ENCODE measurements around the gene SNX5. TPM values are rescaled to one million over a fixed set of nuclear protein-coding genes. Genes with fewer than 3 reads are reported as not detected.
A peak's percentile ranks its signal among the peaks of the same experiment; 100 is the strongest.

The SNX5 gene
- total and polyA plus RNA-seq, 2 of the 13 experiments (the other 11 are each of a cell fraction or from before 2014, with no cell fraction given), result 664 to 1,040 TPM

GRCh38 chr20:17939622-17940223, 28.9 kb downstream of the SNX5 start (continued):
- TF ChIP-seq PBX3 (CRISPR knock-in tag; IDR thresholded peaks at IDR 0.05; ENCODE audit: borderline replicate concordance) (peak; percentile 60; the same call in 1 of the 2 replicates), ELK4 (CRISPR knock-in tag; IDR thresholded peaks at IDR 0.05; ENCODE audit: borderline replicate concordance) (no peak), RBM22 (optimal IDR thresholded peaks at IDR 0.05; ENCODE audit: low read length) (peak; percentile 100), SRY (CRISPR knock-in tag; IDR thresholded peaks at IDR 0.05) (0 out of 2 replicates have a peak, but pooled peaks have one; percentile 24), IKZF5 (CRISPR knock-in tag; IDR thresholded peaks at IDR 0.05) (0 out of 2 replicates have a peak, but pooled peaks have one; percentile 4), NRL (CRISPR knock-in tag; IDR thresholded peaks at IDR 0.05; ENCODE audit: borderline replicate concordance) (peak; percentile 84; the same call in 1 of the 2 replicates), HMGA1 (CRISPR knock-in tag; conservative IDR thresholded peaks at IDR 0.05) (no peak), NFKB2 (CRISPR knock-in tag; IDR thresholded peaks at IDR 0.05; ENCODE audit: borderline replicate concordance) (peak; percentile 13; the same call in 1 of the 2 replicates), MAX (IDR thresholded peaks at IDR 0.05) (peak; percentile 44; the same call in 1 of the 2 replicates), RBM39 (IDR thresholded peaks at IDR 0.05; ENCODE audit: low read depth, low read length, poor library complexity, severe bottlenecking) (peak; percentile 0), AKAP8 (CRISPR knock-in tag; IDR thresholded peaks at IDR 0.05) (peak; percentile 84), ZC3H13 (CRISPR knock-in tag; IDR thresholded peaks at IDR 0.05) (peak; percentile 31; the same call in 1 of the 2 replicates), SOX13 (IDR thresholded peaks at IDR 0.05) (no peak), SOX13 (CRISPR knock-in tag; conservative IDR thresholded peaks at IDR 0.05 in 1 of 2, IDR thresholded peaks at IDR 0.05 in 1 of 2) (peak in 1 of 2 experiments; percentile 16; a peak in 1 of 4 replicates), SRF (IDR thresholded peaks at IDR 0.05; ENCODE audit: low read depth, low read length) (no peak), ISL2 (CRISPR knock-in tag; IDR thresholded peaks at IDR 0.05) (0 out of 2 replicates have a peak, but pooled peaks have one; percentile 42), MXD3 (CRISPR knock-in tag; IDR thresholded peaks at IDR 0.05) (no peak; the same call in 1 of the 2 replicates), ZNF143 (CRISPR knock-in tag; IDR thresholded peaks at IDR 0.05) (peak; percentile 51; the same call in 1 of the 2 replicates), ARNT2 (CRISPR knock-in tag; IDR thresholded peaks at IDR 0.05; ENCODE audit: low read depth) (0 out of 2 replicates have a peak, but pooled peaks have one; percentile 3), ZBTB34 (CRISPR knock-in tag; IDR thresholded peaks at IDR 0.05) (no peak; the same call in 1 of the 2 replicates), ZNF205 (CRISPR knock-in tag; IDR thresholded peaks at IDR 0.05) (peak; percentile 62; the same call in 1 of the 2 replicates), ZFP90 (CRISPR knock-in tag; IDR thresholded peaks at IDR 0.05; ENCODE audit: borderline replicate concordance) (peak; percentile 73), FOSL2 (CRISPR knock-in tag; IDR thresholded peaks at IDR 0.05) (no peak; the same call in 1 of the 2 replicates)
